Fibroblast of the conjunctiva (primary cell): Measurements from ENCODE around the gene VPS13D.
"Not testable (repeated sequence)": the region's sequence is repeated elsewhere in the genome, so short reads cannot be mapped to it uniquely, and the experiment has no call there.

Experiments used
- DNase-seq: peaks from one replicate; pipeline ENCODE4 v3.0.0-alpha.2; 2010; ENCODE audit warnings: low read depth

Gene VPS13D

GRCh38 chr1:12201352-12202189, 28.3 kb upstream of the VPS13D start:
- no peak for DNase-seq

DNA sequence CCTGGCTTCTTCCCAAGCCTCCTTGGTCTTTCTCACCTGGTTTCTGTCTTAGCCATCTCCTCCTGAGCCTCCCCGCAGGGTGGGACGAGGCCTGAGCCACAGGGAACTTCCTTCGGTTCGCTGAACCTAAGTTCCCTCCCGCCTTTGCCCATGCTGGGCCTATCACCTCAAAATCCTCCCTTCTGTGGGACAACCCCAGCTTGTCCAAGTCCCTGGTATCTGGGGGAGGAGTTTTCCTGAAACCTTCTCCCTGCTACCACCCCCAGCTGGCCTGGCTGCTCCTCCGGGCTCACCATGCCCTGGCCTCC, 27.7 kb upstream of the VPS13D start:
- DNase-seq: no peak

DNA sequence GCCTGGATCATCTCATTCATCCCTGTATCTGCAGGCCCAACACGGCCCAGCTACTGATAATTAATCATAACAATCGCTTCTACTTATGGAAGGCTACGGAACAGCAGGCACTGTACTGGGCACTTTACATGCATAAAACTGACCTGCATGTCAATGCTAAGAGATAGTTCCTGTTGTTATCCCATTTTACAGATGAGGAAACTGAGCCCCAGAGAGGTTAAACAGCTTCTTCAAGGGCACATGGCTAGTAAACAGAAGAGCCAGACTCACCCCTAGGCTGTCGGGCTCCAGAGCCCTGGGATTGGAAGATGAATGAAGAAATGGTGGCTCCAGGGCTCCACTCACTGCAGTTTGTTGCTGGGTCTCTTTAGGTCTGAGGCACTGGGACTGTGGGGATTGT, 27.3 kb upstream of the VPS13D start:
- no peak for DNase-seq

DNA sequence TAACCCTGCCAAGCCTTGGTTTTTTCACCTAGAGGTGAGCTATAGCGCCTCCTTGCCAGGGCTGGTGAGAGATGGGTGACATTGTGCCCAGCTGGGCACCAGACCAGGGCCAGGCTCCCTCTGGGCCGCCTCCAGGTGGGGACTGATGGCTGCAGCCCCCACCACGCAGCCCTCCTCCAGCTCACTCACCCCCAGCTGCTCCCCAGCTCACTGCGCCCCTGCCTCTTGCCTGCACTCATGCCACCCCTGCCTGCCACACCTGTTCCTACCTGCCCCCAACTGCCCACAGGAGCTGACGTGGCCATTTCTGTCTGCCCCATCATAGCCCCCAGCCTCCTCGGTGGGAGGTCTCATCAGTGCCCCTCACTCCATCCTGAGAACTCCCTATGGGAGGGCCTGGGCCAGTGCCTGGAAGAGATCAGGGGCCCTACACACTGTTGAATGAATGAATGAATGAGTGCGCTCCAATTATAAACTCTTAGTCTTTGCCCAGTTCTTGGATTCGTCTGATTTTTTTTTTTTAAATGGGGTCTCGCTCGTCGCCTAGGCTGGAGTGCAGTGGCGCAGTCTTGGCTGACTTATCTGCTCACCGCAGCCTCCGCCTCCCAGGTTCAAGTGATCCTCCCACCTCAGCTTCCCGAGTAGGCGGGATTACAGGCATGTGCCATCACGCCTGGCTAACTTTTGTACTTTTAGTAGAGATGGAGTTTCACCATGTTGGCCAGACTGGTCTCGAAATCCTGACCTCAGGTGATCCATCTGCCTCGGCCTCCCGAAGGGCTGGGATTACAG, 26.4 kb upstream of the VPS13D start:
- DNase-seq: no peak

DNA sequence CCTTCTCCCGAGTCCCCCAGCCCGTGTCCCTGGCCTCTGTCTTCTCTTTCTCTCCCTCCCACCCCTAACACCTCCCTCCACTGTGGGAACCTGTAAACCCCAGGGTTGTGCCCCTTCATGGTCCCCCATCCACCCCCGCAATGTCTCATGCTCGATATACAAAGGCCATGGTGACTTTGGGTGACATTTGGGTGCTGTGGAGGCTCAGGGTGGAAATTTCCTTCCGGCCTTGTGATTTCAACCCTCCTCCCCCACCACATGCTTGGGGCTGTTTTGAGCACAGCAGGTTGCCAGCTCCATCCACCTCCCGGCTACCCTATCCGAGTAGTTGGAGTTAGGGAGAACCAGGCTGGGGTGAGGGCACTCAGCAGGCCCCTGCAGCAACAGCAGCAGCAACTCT, 25.7 kb upstream of the VPS13D start:
- DNase-seq: no peak

- no peak for DNase-seq
These were observed 24.8 kb upstream of the VPS13D start for GRCh38 chr1:12204754-12205658.

- no peak for DNase-seq
These were observed 23.6 kb upstream of the VPS13D start for GRCh38 chr1:12206238-12206637.

GRCh38 chr1:12206792-12207424, 22.9 kb upstream of the VPS13D start:
- DNase-seq: no peak

- no peak for DNase-seq
These were observed 21.6 kb upstream of the VPS13D start for GRCh38 chr1:12208271-12208670.

DNA sequence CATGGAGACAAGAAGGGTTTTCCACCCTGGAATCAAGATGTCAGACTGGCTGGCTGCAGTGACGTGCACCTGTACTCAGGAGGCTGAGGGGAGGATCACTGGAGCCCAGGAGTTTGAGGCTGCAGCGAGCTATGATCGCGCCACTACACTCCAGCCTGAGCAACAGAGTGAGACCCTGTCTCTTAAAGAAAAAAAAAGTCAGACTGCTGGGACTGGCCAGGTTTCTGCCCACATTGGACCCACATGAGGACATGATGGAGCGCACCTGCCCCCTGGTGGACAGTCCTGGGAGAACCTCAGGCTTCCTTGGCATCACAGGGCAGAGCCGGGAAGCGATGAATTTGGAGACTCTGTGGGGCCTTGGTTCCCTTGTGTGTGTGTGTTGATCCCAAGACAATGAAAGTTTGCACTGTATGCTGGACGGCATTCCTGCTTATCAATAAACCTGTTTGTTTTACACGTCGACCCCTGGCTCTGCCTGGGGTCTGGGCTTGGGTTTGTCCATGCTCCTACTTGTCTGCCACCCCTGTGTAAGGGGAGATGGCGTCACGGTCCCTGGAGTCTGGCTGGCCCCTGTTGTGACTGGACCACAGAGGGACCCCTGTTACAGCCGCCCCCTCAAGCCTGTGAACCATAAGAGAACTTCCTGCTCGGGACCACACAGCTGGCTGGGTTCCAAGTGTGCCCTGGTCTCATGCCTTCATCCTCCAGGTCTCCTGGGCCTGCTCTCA, 20.9 kb upstream of the VPS13D start:
- peak; percentile 71 for DNase-seq

- DNase-seq: no peak
These were observed 20.4 kb upstream of the VPS13D start for GRCh38 chr1:12209495-12209832.

- DNase-seq: no peak
These were observed 14.5 kb upstream of the VPS13D start for GRCh38 chr1:12215118-12215961.

GRCh38 chr1:12219800-12220199, 10.0 kb upstream of the VPS13D start:
- DNase-seq: no peak

- DNase-seq: no peak
These were observed 8.9 kb upstream of the VPS13D start for GRCh38 chr1:12220890-12221289.

DNA sequence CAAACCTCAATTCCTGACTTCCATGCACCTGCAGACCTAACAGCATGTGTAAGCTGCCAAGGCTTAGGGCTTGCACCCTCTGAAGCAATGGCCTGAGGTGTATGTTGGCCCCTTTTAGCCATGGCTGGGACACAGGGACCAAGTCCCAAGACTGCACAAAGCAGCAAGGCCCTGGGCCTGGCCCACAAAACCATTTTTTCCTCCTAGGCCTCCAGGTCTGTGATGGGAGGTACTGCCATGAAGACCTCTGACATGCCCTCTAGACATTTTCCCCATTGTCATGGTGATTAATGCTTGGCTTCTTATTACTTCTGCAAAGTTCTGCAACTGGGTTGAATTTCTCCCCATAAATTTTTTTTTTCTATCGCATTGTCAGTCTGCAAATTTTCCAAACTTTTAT, 7.1 kb upstream of the VPS13D start:
- DNase-seq: not testable (repeated sequence)

DNA sequence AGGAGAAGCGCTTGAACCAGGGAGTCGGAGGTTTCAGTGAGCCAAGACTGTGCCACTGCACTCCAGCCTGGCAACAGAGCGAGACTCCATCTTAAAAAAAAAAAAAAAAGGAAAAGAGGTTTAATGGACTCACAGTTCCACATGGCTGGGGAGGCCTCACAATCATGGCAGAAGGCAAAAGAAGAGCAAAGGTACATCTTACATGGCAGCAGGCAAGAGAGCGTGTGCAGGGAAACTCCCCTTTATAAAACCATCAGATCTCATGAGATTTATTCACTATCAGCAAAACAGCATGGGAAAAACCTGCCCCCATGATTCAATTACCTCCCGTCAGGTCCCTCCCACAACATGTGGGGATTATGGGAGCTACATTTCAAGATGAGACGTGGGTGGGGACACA, 5.7 kb upstream of the VPS13D start:
- not testable (repeated sequence) for DNase-seq

DNA sequence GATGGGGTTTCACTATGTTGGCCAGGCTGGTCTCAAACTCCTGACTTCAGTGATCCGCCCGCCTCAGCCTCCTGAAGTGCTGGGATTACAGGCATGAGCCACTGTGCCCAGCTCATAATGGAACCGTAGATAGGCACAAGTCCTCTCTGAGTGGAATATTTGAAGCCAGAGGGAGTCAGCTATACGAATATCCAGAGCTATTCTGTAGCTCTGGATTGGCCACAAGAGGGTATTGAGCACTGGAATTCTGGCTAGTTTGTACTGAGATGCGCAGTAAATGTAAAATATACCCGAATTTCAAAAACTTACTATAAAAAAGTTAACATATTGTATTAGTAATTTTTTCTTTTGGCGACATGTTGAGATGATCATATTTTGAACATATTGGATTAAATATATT, 851 bp upstream of the VPS13D start:
- no peak for DNase-seq

GRCh38 chr1:12229386-12229834, 420 bp upstream of the VPS13D start:
- no peak for DNase-seq

- no peak for DNase-seq
These were observed 882 bp downstream of the VPS13D start for GRCh38 chr1:12230549-12231275.

DNA sequence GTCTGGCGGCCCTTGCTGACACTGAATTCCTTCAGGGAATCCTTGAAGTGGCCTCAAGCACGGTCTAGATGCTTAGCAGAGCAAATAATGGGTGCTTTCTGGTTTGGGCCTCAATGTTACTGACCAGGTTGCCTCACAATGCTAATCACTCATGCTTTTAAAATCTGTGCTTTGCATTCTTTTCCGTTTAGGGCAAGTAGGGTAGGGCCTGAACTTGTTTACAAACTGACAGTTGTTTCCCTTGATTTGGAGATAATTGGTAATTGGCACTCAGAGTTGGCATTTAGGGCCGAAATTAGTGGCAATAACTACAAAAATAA, 1.4 kb downstream of the VPS13D start:
- DNase-seq: no peak
